Peyer's patch (tissue), 4 donors: ENCODE measurements around the gene TCF20.

ENCODE experiments used
- POLR2A ChIP-seq, 2 donors: fragments of 450-650 bp; IDR thresholded peaks; one replicate each; pipeline ENCODE4 v1.5.1; 2017; ENCODE audit warnings: antibody characterized with exemption in 2 of 2, mild to moderate bottlenecking in 2 of 2, moderate library complexity in 2 of 2
- TF ChIP-seq, protein P1 (sequence below), 6 experiments: fragments of 450-650 bp in 4 of 6; fragments of 200-600 bp in 2 of 6; sonication (generic) in 1 of 6; IDR thresholded peaks; one replicate each; pipeline ENCODE4 v1.5.1; 2017 to 2019; ENCODE audit warnings: antibody characterized with exemption in 6 of 6, mild to moderate bottlenecking in 3 of 6, moderate library complexity in 1 of 6

DNA sequence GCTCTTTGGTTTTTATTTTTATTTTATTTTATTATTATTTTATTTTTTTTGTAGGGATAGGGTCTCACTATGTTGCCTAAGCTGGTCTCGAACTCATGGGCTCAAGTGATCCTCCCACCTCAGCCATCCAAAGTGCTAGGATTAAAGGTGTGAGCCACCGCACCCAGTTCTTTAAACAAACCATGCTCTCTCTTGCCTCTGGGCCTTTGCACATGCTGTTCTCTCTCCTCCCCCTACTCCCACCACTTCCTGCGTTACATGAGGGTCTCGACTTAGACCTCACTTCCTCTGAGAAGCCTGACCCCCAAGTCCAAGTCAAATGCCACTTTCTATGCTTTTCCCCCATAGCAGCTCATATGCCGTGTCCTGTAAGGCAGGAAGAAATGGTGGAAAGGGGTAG lies 15.2 kb upstream of the TCF20 start:
- TF ChIP-seq, protein P1, sequence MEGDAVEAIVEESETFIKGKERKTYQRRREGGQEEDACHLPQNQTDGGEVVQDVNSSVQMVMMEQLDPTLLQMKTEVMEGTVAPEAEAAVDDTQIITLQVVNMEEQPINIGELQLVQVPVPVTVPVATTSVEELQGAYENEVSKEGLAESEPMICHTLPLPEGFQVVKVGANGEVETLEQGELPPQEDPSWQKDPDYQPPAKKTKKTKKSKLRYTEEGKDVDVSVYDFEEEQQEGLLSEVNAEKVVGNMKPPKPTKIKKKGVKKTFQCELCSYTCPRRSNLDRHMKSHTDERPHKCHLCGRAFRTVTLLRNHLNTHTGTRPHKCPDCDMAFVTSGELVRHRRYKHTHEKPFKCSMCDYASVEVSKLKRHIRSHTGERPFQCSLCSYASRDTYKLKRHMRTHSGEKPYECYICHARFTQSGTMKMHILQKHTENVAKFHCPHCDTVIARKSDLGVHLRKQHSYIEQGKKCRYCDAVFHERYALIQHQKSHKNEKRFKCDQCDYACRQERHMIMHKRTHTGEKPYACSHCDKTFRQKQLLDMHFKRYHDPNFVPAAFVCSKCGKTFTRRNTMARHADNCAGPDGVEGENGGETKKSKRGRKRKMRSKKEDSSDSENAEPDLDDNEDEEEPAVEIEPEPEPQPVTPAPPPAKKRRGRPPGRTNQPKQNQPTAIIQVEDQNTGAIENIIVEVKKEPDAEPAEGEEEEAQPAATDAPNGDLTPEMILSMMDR (IDR thresholded peaks at IDR 0.05), result no peak
- TF ChIP-seq POLR2A (IDR thresholded peaks at IDR 0.05), result no peak
